H1 (cell line): Measurements from ENCODE around the gene KRTAP12-4.

Experiments used
- CTCF ChIP-seq, 3 experiments: IDR thresholded peaks; 1 replicate in 2 of 3; 2 replicates in 1 of 3; pipeline versions ENCODE4 v1.5.1 to v1.6.1; 2011; ENCODE audit warnings: low read length in 3 of 3, mild to moderate bottlenecking in 3 of 3, inconsistent platforms in 2 of 3, low read depth in 1 of 3, moderate library complexity in 1 of 3; ENCODE audit not compliant: insufficient read depth in 1 of 3; ENCODE audit errors: control extremely low read depth in 1 of 3
- EP300 ChIP-seq, 2 experiments: IDR thresholded peaks; 1 replicate in 1 of 2; 2 replicates in 1 of 2; pipeline ENCODE4 v1.6.1; 2011 to 2012; ENCODE audit warnings: low read depth in 2 of 2, low read length in 2 of 2, mild to moderate bottlenecking in 2 of 2, borderline replicate concordance in 1 of 2, inconsistent platforms in 1 of 2, moderate library complexity in 1 of 2
- EZH2 ChIP-seq: fragments of 200-600 bp; sonication (generic); IDR thresholded peaks from 2 replicates; pipeline ENCODE4 v1.7.1; 2012; ENCODE audit warnings: low read depth, mild to moderate bottlenecking, moderate library complexity, low read length, inconsistent platforms; ENCODE audit not compliant: severe bottlenecking
- JUN ChIP-seq: IDR thresholded peaks from 2 replicates; pipeline ENCODE4 v1.6.1; 2011; ENCODE audit warnings: low read depth, mild to moderate bottlenecking, improper control_type of control experiment, low read length
- POLR2A ChIP-seq, 2 experiments: IDR thresholded peaks; 1 replicate in 1 of 2; 2 replicates in 1 of 2; pipeline ENCODE4 v1.6.1; 2011; ENCODE audit warnings: low read depth in 2 of 2, low read length in 2 of 2, mild to moderate bottlenecking in 2 of 2; ENCODE audit errors: control extremely low read depth in 1 of 2
- RBBP5 ChIP-seq: IDR thresholded peaks from 2 replicates; pipeline ENCODE4 v1.7.1; 2012; ENCODE audit warnings: low read depth, mild to moderate bottlenecking, inconsistent platforms, low read length, moderate library complexity, borderline replicate concordance
- RNF2 ChIP-seq: fragments of 200-900, 300-1000 bp; sonication (generic); IDR thresholded peaks from 2 replicates; pipeline ENCODE4 v1.7.1; 2016; ENCODE audit warnings: borderline replicate concordance, low read depth, mild to moderate bottlenecking, antibody characterized with exemption, low read length; ENCODE audit not compliant: poor library complexity, severe bottlenecking; ENCODE audit errors: missing control alignments
- TBP ChIP-seq: IDR thresholded peaks from 2 replicates; pipeline ENCODE4 v1.6.1; 2011; ENCODE audit warnings: low read depth, low read length, improper control_type of control experiment

GRCh38 chr21:44686843-44687561 is 32.5 kb upstream of the KRTAP12-4 start:
- TF ChIP-seq JUN (no peak), POLR2A (IDR thresholded peaks at IDR 0.05; ENCODE audit: control extremely low read depth in 1 of 2, low read depth in 2 of 2, low read length in 2 of 2) (no peak), CTCF (IDR thresholded peaks at IDR 0.05; ENCODE audit: control extremely low read depth in 1 of 3, insufficient read depth in 1 of 3, low read depth in 1 of 3, low read length in 3 of 3) (no peak), RNF2 (no peak), TBP (no peak), EZH2 (no peak), RBBP5 (no peak), EP300 (IDR thresholded peaks at IDR 0.05; ENCODE audit: borderline replicate concordance in 1 of 2, low read depth in 2 of 2, low read length in 2 of 2) (no peak)
